ENCODE results near the gene TRA2B. TPM values are rescaled to one million over a fixed set of nuclear protein-coding genes. Genes with fewer than 3 reads are reported as not detected.

Gene TRA2B
- polyA plus RNA-seq, 1 donor from 2014 or later = 637 TPM

GRCh38 chr3:185933374-185934173, 4.2 kb downstream of the TRA2B start:
- Histone ChIP-seq H3F3A (ENCODE audit: insufficient read depth, low read length, poor library complexity, severe bottlenecking) (no peaks in the 10 kb centered on the region), H3K4me3 (ENCODE audit: low read length) (peak overlapping the region; percentile 77), H3K4me2 (ENCODE audit: low read length) (peak overlapping the region; percentile 78), H2AFZ (ENCODE audit: low read depth, low read length) (no peak overlapping the region), H3K9me3 (ENCODE audit: low read length) (no peaks in the 10 kb centered on the region), H3K79me2 (replicated peaks; ENCODE audit: insufficient read depth, low read length) (peaks cover 86% of the 10 kb centered on the region), H3K27ac (ENCODE audit: low read length) (no peak overlapping the region), H3K9ac (ENCODE audit: low read length) (peak overlapping the region; percentile 100), H4K20me1 (ENCODE audit: insufficient read depth) (peaks cover 78% of the 10 kb centered on the region), H3K36me3 (ENCODE audit: insufficient read depth, low read length) (no peaks in the 10 kb centered on the region), H3K9me2 (ENCODE audit: insufficient read depth, low read length) (no peaks in the 10 kb centered on the region), H3K27me3 (ENCODE audit: insufficient read depth, low read depth, low read length) (no peaks in the 10 kb centered on the region)
- TF ChIP-seq MXI1 (conservative IDR thresholded peaks at IDR 0.05; ENCODE audit: poor library complexity, severe bottlenecking) (no peak), TAF1 (IDR thresholded peaks at IDR 0.05; ENCODE audit: low read depth) (no peak), RAD21 (conservative IDR thresholded peaks at IDR 0.05) (no peak), POLR2AphosphoS5 (IDR thresholded peaks at IDR 0.05) (no peak), SMC3 (conservative IDR thresholded peaks at IDR 0.05; ENCODE audit: poor library complexity) (no peak), EZH2 (IDR thresholded peaks at IDR 0.05; ENCODE audit: borderline replicate concordance, insufficient read depth, low read length, poor library complexity, severe bottlenecking) (no peak), EP300 (conservative IDR thresholded peaks at IDR 0.05; ENCODE audit: poor library complexity, severe bottlenecking) (no peak)
- TF ChIP-seq, protein P1, sequence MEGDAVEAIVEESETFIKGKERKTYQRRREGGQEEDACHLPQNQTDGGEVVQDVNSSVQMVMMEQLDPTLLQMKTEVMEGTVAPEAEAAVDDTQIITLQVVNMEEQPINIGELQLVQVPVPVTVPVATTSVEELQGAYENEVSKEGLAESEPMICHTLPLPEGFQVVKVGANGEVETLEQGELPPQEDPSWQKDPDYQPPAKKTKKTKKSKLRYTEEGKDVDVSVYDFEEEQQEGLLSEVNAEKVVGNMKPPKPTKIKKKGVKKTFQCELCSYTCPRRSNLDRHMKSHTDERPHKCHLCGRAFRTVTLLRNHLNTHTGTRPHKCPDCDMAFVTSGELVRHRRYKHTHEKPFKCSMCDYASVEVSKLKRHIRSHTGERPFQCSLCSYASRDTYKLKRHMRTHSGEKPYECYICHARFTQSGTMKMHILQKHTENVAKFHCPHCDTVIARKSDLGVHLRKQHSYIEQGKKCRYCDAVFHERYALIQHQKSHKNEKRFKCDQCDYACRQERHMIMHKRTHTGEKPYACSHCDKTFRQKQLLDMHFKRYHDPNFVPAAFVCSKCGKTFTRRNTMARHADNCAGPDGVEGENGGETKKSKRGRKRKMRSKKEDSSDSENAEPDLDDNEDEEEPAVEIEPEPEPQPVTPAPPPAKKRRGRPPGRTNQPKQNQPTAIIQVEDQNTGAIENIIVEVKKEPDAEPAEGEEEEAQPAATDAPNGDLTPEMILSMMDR (IDR thresholded peaks at IDR 0.05; ENCODE audit: poor library complexity, severe bottlenecking) = no peak
- TF ChIP-seq, protein P2, sequence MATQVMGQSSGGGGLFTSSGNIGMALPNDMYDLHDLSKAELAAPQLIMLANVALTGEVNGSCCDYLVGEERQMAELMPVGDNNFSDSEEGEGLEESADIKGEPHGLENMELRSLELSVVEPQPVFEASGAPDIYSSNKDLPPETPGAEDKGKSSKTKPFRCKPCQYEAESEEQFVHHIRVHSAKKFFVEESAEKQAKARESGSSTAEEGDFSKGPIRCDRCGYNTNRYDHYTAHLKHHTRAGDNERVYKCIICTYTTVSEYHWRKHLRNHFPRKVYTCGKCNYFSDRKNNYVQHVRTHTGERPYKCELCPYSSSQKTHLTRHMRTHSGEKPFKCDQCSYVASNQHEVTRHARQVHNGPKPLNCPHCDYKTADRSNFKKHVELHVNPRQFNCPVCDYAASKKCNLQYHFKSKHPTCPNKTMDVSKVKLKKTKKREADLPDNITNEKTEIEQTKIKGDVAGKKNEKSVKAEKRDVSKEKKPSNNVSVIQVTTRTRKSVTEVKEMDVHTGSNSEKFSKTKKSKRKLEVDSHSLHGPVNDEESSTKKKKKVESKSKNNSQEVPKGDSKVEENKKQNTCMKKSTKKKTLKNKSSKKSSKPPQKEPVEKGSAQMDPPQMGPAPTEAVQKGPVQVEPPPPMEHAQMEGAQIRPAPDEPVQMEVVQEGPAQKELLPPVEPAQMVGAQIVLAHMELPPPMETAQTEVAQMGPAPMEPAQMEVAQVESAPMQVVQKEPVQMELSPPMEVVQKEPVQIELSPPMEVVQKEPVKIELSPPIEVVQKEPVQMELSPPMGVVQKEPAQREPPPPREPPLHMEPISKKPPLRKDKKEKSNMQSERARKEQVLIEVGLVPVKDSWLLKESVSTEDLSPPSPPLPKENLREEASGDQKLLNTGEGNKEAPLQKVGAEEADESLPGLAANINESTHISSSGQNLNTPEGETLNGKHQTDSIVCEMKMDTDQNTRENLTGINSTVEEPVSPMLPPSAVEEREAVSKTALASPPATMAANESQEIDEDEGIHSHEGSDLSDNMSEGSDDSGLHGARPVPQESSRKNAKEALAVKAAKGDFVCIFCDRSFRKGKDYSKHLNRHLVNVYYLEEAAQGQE (IDR thresholded peaks at IDR 0.05; ENCODE audit: borderline replicate concordance) = no peak

GRCh38 chr3:185931777-185932612, 5.8 kb downstream of the TRA2B start:
- peaks cover 94% of the 10 kb centered on the region for H4K20me1 ChIP-seq (ENCODE audit: insufficient read depth)
- H3K4me3 ChIP-seq (ENCODE audit: low read length) = peak overlapping the region; percentile 77
- no peak overlapping the region for H2AFZ ChIP-seq (ENCODE audit: low read depth, low read length)
- no peaks in the 10 kb centered on the region for H3K9me2 ChIP-seq (ENCODE audit: insufficient read depth, low read length)
- H3F3A ChIP-seq (ENCODE audit: insufficient read depth, low read length, poor library complexity, severe bottlenecking) = no peaks in the 10 kb centered on the region
- H3K9ac ChIP-seq (ENCODE audit: low read length) = peak overlapping the region; percentile 1
- H3K9me3 ChIP-seq (ENCODE audit: low read length) = no peaks in the 10 kb centered on the region
- peak overlapping the region; percentile 35 for H3K27ac ChIP-seq (ENCODE audit: low read length)
- no peaks in the 10 kb centered on the region for H3K36me3 ChIP-seq (ENCODE audit: insufficient read depth, low read length)
- H3K79me2 ChIP-seq (replicated peaks; ENCODE audit: insufficient read depth, low read length) = peaks cover 100% of the 10 kb centered on the region
- H3K4me2 ChIP-seq (ENCODE audit: low read length) = peak overlapping the region; percentile 78
- H3K27me3 ChIP-seq (ENCODE audit: insufficient read depth, low read depth, low read length) = no peaks in the 10 kb centered on the region
- TF ChIP-seq EP300 (conservative IDR thresholded peaks at IDR 0.05; ENCODE audit: poor library complexity, severe bottlenecking) = peak; percentile 38
- peak; percentile 46 for TF ChIP-seq POLR2AphosphoS5 (IDR thresholded peaks at IDR 0.05)
- TF ChIP-seq SMC3 (conservative IDR thresholded peaks at IDR 0.05; ENCODE audit: poor library complexity) = no peak
- TF ChIP-seq TAF1 (IDR thresholded peaks at IDR 0.05; ENCODE audit: low read depth) = no peak
- TF ChIP-seq RAD21 (conservative IDR thresholded peaks at IDR 0.05) = no peak
- no peak for TF ChIP-seq MXI1 (conservative IDR thresholded peaks at IDR 0.05; ENCODE audit: poor library complexity, severe bottlenecking)
- TF ChIP-seq, protein P2 (IDR thresholded peaks at IDR 0.05; ENCODE audit: borderline replicate concordance) = no peak
- TF ChIP-seq EZH2 (IDR thresholded peaks at IDR 0.05; ENCODE audit: borderline replicate concordance, insufficient read depth, low read length, poor library complexity, severe bottlenecking) = no peak
- TF ChIP-seq, protein P1 (IDR thresholded peaks at IDR 0.05; ENCODE audit: poor library complexity, severe bottlenecking) = no peak
